Muscle layer of colon (tissue), 2 donors: ENCODE measurements around the gene UBAP1.

ENCODE experiments used
- H3K27ac ChIP-seq: one replicate; pipeline ENCODE4 v1.7.0; 2013; ENCODE audit warnings: low read depth, mild to moderate bottlenecking, low read length, moderate library complexity
- H3K27me3 ChIP-seq, 2 donors: one replicate each; pipeline ENCODE4 v1.7.0; 2013; ENCODE audit warnings: low read length in 2 of 2, mild to moderate bottlenecking in 2 of 2; ENCODE audit not compliant: insufficient read depth in 2 of 2, control insufficient read depth in 1 of 2
- H3K36me3 ChIP-seq: one replicate; pipeline ENCODE4 v1.7.0; 2013; ENCODE audit warnings: mild to moderate bottlenecking, low read length; ENCODE audit not compliant: insufficient read depth
- H3K4me1 ChIP-seq: one replicate; pipeline ENCODE4 v1.7.0; 2013; ENCODE audit warnings: mild to moderate bottlenecking, low read length; ENCODE audit not compliant: insufficient read depth
- H3K4me3 ChIP-seq, 2 donors: one replicate each; pipeline ENCODE4 v1.7.0; 2013; ENCODE audit warnings: low read length in 2 of 2, low read depth in 1 of 2, mild to moderate bottlenecking in 1 of 2, moderate library complexity in 1 of 2
- H3K9ac ChIP-seq: one replicate; pipeline ENCODE4 v1.7.0; 2013; ENCODE audit warnings: low read length
- H3K9me3 ChIP-seq: one replicate; pipeline ENCODE4 v1.7.0; 2013; ENCODE audit warnings: mild to moderate bottlenecking, low read length
- donor health status: abdominal sarcoma.
- donor health status: Adenocarcinoma of cecum.

Gene UBAP1

DNA sequence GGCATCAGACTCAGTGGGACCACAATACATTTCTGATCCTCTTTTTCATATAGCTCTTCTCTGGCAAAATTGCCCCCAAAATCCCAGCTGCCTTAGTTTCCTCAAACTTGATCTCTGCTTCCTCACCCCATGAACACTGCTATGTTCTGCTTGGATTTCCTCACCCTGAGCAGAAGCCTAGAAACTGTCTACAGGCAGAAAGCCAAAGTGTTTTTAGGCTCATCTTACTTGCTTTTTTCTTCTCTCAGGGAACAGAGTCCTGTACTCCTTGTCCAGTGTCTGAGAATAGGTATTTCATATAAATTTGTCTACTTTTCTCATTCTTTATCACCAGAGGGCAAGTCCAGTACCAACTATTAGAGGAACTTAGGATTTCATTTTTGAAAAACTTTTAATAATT lies 21.5 kb upstream of the UBAP1 start:
- Histone ChIP-seq H3K36me3 (no peaks in the 10 kb centered on the region), H3K4me3 (no peak overlapping the region), H3K9ac (no peak overlapping the region), H3K27me3 (no peaks in the 10 kb centered on the region), H3K9me3 (no peaks in the 10 kb centered on the region), H3K4me1 (no peaks in the 10 kb centered on the region), H3K27ac (no peak overlapping the region)

DNA sequence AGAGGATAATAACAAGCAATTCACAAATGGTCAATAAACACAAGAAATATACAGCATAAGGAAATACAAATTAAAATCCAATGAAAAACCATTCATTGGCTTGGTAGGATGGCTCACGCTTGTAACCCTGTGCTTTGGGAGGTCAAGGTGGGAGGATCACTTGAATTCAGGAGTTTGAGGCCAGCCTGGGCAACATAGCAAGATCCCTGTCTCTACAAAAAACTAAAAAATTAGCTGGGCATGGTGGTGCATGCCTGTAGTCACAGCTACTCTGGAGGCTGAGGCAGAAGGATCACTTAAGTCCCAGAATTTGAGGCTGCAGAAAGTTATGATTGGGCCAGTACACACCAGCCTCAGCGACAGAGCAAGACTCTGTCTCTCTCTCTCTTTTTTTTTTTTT lies 20.9 kb upstream of the UBAP1 start:
- Histone ChIP-seq H3K9me3 (no peaks in the 10 kb centered on the region), H3K36me3 (no peaks in the 10 kb centered on the region), H3K4me3 (no peak overlapping the region), H3K27ac (no peak overlapping the region), H3K4me1 (no peaks in the 10 kb centered on the region), H3K27me3 (no peaks in the 10 kb centered on the region), H3K9ac (no peak overlapping the region)

GRCh38 chr9:34158362-34158869 lies 20.4 kb upstream of the UBAP1 start:
- no peaks in the 10 kb centered on the region for H3K4me1 ChIP-seq
- H3K4me3 ChIP-seq, result no peak overlapping the region
- H3K36me3 ChIP-seq, result no peaks in the 10 kb centered on the region
- no peaks in the 10 kb centered on the region for H3K27me3 ChIP-seq
- no peaks in the 10 kb centered on the region for H3K9me3 ChIP-seq
- H3K27ac ChIP-seq, result no peak overlapping the region
- H3K9ac ChIP-seq, result no peak overlapping the region

- H3K9ac ChIP-seq, result no peak overlapping the region
- H3K27ac ChIP-seq, result no peak overlapping the region
- no peaks in the 10 kb centered on the region for H3K9me3 ChIP-seq
- no peaks in the 10 kb centered on the region for H3K4me1 ChIP-seq
- no peak overlapping the region for H3K4me3 ChIP-seq
- no peaks in the 10 kb centered on the region for H3K27me3 ChIP-seq
- H3K36me3 ChIP-seq, result no peaks in the 10 kb centered on the region
Measured at GRCh38 chr9:34163434-34163833, 15.4 kb upstream of the UBAP1 start.

GRCh38 chr9:34169125-34169524 lies 9.7 kb upstream of the UBAP1 start:
- Histone ChIP-seq H3K9me3 (no peaks in the 10 kb centered on the region), H3K36me3 (no peaks in the 10 kb centered on the region), H3K27ac (no peak overlapping the region), H3K9ac (no peak overlapping the region), H3K4me1 (peaks cover 8% of the 10 kb centered on the region), H3K4me3 (no peak overlapping the region), H3K27me3 (no peaks in the 10 kb centered on the region)

DNA sequence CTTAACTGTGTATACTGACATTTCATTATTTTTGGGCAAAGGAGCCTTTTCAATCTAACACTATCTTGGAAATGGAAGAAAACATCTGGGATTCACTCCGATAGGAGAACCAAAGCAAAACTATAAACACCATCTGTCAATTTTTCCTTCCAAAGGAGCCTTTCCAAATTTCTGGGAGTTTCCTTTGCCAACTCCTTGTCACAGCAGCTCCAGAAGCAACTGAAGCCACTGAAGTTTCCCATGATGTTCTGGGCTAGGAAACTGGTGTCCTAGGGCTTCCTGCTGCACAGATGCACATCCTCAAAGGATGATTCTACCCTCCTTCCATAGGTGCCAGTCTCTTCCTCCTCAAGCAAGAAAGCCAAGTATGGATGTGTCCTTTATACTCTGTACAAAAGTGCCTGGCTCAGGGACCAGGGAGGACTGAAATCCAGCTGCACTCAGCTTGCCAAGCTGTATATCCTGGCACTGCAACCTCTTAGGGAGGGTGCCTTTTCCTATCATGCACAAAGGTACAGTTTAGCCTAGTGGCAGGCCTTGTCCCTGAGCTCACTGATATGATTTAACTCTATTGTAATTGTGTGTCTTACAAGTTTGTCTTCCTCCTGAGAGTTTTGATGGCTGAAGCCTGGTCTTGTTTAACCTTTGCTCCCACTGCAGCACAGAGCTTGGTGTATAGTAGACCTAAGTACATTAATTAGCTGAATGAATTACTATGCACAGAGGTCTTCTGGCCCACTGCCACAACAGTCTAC lies 8.4 kb upstream of the UBAP1 start:
- Histone ChIP-seq H3K36me3 (no peaks in the 10 kb centered on the region), H3K4me3 (no peak overlapping the region), H3K27ac (no peak overlapping the region), H3K9ac (no peak overlapping the region), H3K9me3 (no peaks in the 10 kb centered on the region), H3K27me3 (no peaks in the 10 kb centered on the region), H3K4me1 (peaks cover 8% of the 10 kb centered on the region)

- Histone ChIP-seq H3K9ac (no peak overlapping the region), H3K4me1 (peaks cover 8% of the 10 kb centered on the region), H3K27me3 (no peaks in the 10 kb centered on the region), H3K9me3 (no peaks in the 10 kb centered on the region), H3K4me3 (no peak overlapping the region), H3K36me3 (no peaks in the 10 kb centered on the region), H3K27ac (no peak overlapping the region)
Measured at GRCh38 chr9:34171753-34172535, 6.9 kb upstream of the UBAP1 start.

GRCh38 chr9:34176089-34176488 lies 2.8 kb upstream of the UBAP1 start:
- Histone ChIP-seq H3K36me3 (no peaks in the 10 kb centered on the region), H3K4me3 (no peak overlapping the region), H3K4me1 (peaks cover 9% of the 10 kb centered on the region), H3K9me3 (no peaks in the 10 kb centered on the region), H3K27me3 (no peaks in the 10 kb centered on the region), H3K27ac (no peak overlapping the region), H3K9ac (no peak overlapping the region)

GRCh38 chr9:34177593-34178435 lies 1.0 kb upstream of the UBAP1 start:
- H3K27ac ChIP-seq, result peak overlapping the region; percentile 56
- H3K9ac ChIP-seq, result peak overlapping the region; percentile 83
- peaks cover 9% of the 10 kb centered on the region for H3K4me1 ChIP-seq
- H3K4me3 ChIP-seq, result peak overlapping the region; percentile 63 to 91
- no peaks in the 10 kb centered on the region for H3K9me3 ChIP-seq
- H3K36me3 ChIP-seq, result no peaks in the 10 kb centered on the region
- no peaks in the 10 kb centered on the region for H3K27me3 ChIP-seq

GRCh38 chr9:34179213-34180136 lies 632 bp downstream of the UBAP1 start:
- Histone ChIP-seq H3K36me3 (no peaks in the 10 kb centered on the region), H3K4me3 (peak overlapping the region; percentile 63 to 91), H3K9me3 (no peaks in the 10 kb centered on the region), H3K4me1 (peaks cover 9% of the 10 kb centered on the region), H3K27me3 (no peaks in the 10 kb centered on the region), H3K27ac (peak overlapping the region; percentile 56), H3K9ac (peak overlapping the region; percentile 88)
